Measurements from ENCODE around the gene GANC. TPM values are rescaled to one million over a fixed set of nuclear protein-coding genes. Genes with fewer than 3 reads are reported as not detected.

GANC gene
- total and polyA plus RNA-seq, 8 donors: 5.2 to 77.6 (median 12.1) TPM

GRCh38 chr15:42363942-42364341, 90.9 kb downstream of the GANC start:
- no peak for DNase-seq
- Histone ChIP-seq H3K4me3 (no peak overlapping the region), H3K27ac (no peak overlapping the region), H3K36me3 (peaks cover 0 to 21% (median 5%) of the 10 kb centered on the region in 4 donors), H3K27me3 (no peaks in the 10 kb centered on the region), H3K9me3 (no peaks in the 10 kb centered on the region), H3K4me1 (no peaks in the 10 kb centered on the region)
- no peak for TF ChIP-seq POLR2A (IDR thresholded peaks at IDR 0.05)
- no peak for TF ChIP-seq POLR2AphosphoS5 (IDR thresholded peaks at IDR 0.05)
- no peak for TF ChIP-seq CTCF (IDR thresholded peaks at IDR 0.05)
- TF ChIP-seq EP300 (IDR thresholded peaks at IDR 0.05): no peak
- intact Hi-C loops (cut with DNase I; ENCODE audit: low total_unique reads): no loop called here

- no peak overlapping the region for H3K27ac ChIP-seq
- peak in 1 of 2 donors; percentile 59 for DNase-seq
- intact Hi-C loops (cut with DNase I; ENCODE audit: low total_unique reads): no loop called here
- no peak overlapping the region for H3K4me3 ChIP-seq
- H3K9me3 ChIP-seq: no peaks in the 10 kb centered on the region
- H3K4me1 ChIP-seq: no peaks in the 10 kb centered on the region
- peaks cover 0 to 19% (median 5%) of the 10 kb centered on the region in 4 donors for H3K36me3 ChIP-seq
- WGBS, 5 donors: 5 to 53% (median 33%) methylated on average over 1 of the region's 1 CpG
- no peaks in the 10 kb centered on the region for H3K27me3 ChIP-seq
- TF ChIP-seq POLR2A (IDR thresholded peaks at IDR 0.05) (no peak), EP300 (IDR thresholded peaks at IDR 0.05) (no peak), POLR2AphosphoS5 (IDR thresholded peaks at IDR 0.05) (no peak), CTCF (IDR thresholded peaks at IDR 0.05) (no peak)
These were observed 91.5 kb downstream of the GANC start for GRCh38 chr15:42364529-42364928.

GRCh38 chr15:42365921-42366550, 93.0 kb downstream of the GANC start:
- DNase-seq: no peak
- Histone ChIP-seq H3K27ac (no peak overlapping the region), H3K4me3 (no peak overlapping the region), H3K36me3 (peaks cover 0 to 4% (median 0%) of the 10 kb centered on the region in 4 donors), H3K27me3 (no peaks in the 10 kb centered on the region), H3K9me3 (no peaks in the 10 kb centered on the region), H3K4me1 (no peaks in the 10 kb centered on the region)
- 87 to 95% (median 94%) methylated on average over 5 of the region's 5 CpGs for WGBS, 5 donors
- intact Hi-C loops (cut with DNase I; ENCODE audit: low total_unique reads): no loop called here
- no peak for TF ChIP-seq EP300 (IDR thresholded peaks at IDR 0.05)
- no peak for TF ChIP-seq POLR2A (IDR thresholded peaks at IDR 0.05)
- no peak for TF ChIP-seq POLR2AphosphoS5 (IDR thresholded peaks at IDR 0.05)
- TF ChIP-seq CTCF (IDR thresholded peaks at IDR 0.05): no peak

GRCh38 chr15:42367041-42367440, 94.0 kb downstream of the GANC start:
- 66 to 85% (median 76%) methylated on average over 5 of the region's 5 CpGs for WGBS, 5 donors
- H3K27ac ChIP-seq: no peak overlapping the region
- no peak for TF ChIP-seq POLR2A (IDR thresholded peaks at IDR 0.05)
- TF ChIP-seq CTCF (IDR thresholded peaks at IDR 0.05): no peak
- no peak for TF ChIP-seq POLR2AphosphoS5 (IDR thresholded peaks at IDR 0.05)
- TF ChIP-seq EP300 (IDR thresholded peaks at IDR 0.05): no peak
- H3K27me3 ChIP-seq: no peaks in the 10 kb centered on the region
- H3K4me3 ChIP-seq: no peak overlapping the region
- no peaks in the 10 kb centered on the region for H3K36me3 ChIP-seq
- peak in 1 of 2 donors; percentile 11 for DNase-seq
- intact Hi-C loops (cut with DNase I; ENCODE audit: low total_unique reads): no loop called here
- H3K4me1 ChIP-seq: no peaks in the 10 kb centered on the region
- no peaks in the 10 kb centered on the region for H3K9me3 ChIP-seq

All from stomach (tissue), 9 donors.